Raji (cell line): Measurements from ENCODE around the gene HPRT1.
A peak's percentile ranks its signal among the peaks of the same experiment; 100 is the strongest.

Source experiments
- POLR2A ChIP-seq: IDR thresholded peaks from 2 replicates; pipeline ENCODE4 v1.6.1; 2011; ENCODE audit warnings: low read depth, low read length, control low read depth; ENCODE audit not compliant: insufficient read depth

HPRT1 gene

GRCh38 chrX:134460005-134460861 is at the start of gene HPRT1:
Gene HPRT1 (plus strand): TSS chrX:134460165. CDS start chrX:134460312, 147 bp downstream.
- peak; percentile 72 for TF ChIP-seq POLR2A

- TF ChIP-seq POLR2A = no peak
Observed at GRCh38 chrX:134416087-134416486, 43.9 kb upstream of the HPRT1 start.

- no peak for TF ChIP-seq POLR2A
Observed at GRCh38 chrX:134418317-134419113, 41.5 kb upstream of the HPRT1 start.

- TF ChIP-seq POLR2A = no peak
Observed at GRCh38 chrX:134419784-134420183, 40.2 kb upstream of the HPRT1 start.

- TF ChIP-seq POLR2A = no peak
Observed at GRCh38 chrX:134423606-134424005, 36.4 kb upstream of the HPRT1 start.

- TF ChIP-seq POLR2A = no peak
Observed at GRCh38 chrX:134426281-134426680, 33.7 kb upstream of the HPRT1 start.

- TF ChIP-seq POLR2A = no peak
Observed at GRCh38 chrX:134431894-134432293, 28.1 kb upstream of the HPRT1 start.

GRCh38 chrX:134435894-134436293 is 24.1 kb upstream of the HPRT1 start:
- no peak for TF ChIP-seq POLR2A

GRCh38 chrX:134443020-134443419 is 16.9 kb upstream of the HPRT1 start:
- no peak for TF ChIP-seq POLR2A

GRCh38 chrX:134443461-134443860 is 16.5 kb upstream of the HPRT1 start:
- no peak for TF ChIP-seq POLR2A

- TF ChIP-seq POLR2A = no peak
Observed at GRCh38 chrX:134444681-134445080, 15.3 kb upstream of the HPRT1 start.

- no peak for TF ChIP-seq POLR2A
Observed at GRCh38 chrX:134452596-134452995, 7.4 kb upstream of the HPRT1 start.

- TF ChIP-seq POLR2A = no peak
Observed at GRCh38 chrX:134453631-134454030, 6.3 kb upstream of the HPRT1 start.

- no peak for TF ChIP-seq POLR2A
Observed at GRCh38 chrX:134454506-134454905, 5.5 kb upstream of the HPRT1 start.

GRCh38 chrX:134457708-134458107 is 2.3 kb upstream of the HPRT1 start:
- no peak for TF ChIP-seq POLR2A

GRCh38 chrX:134459683-134460004 is 321 bp upstream of the HPRT1 start:
- TF ChIP-seq POLR2A = no peak
